ENCODE data around the gene OLFML1. TPM values are rescaled to one million over a fixed set of nuclear protein-coding genes. Genes with fewer than 3 reads are reported as not detected.

Gene OLFML1
- total and polyA plus RNA-seq, 10 of the 15 experiments (the other 5 are each of a cell fraction or from before 2014, with no cell fraction given), result 0.04 to 0.71 (median 0.21) TPM; not detected in 6

- no TSS peak for BruUV-seq (replicated peaks)
- peak overlapping the region; percentile 98 for H3K9ac ChIP-seq (ENCODE audit: control insufficient read depth, insufficient read depth, low read length)
- POLR2A ChIA-PET, result interaction anchor here (0.6 to 5.0 kb wide), 14 partner anchors 9 to 84 kb away, joined by 3 to 78 read pairs (median 4); partner anchors contain the start of gene PPFIBP2
- 0% methylated on average over 2 of the region's 2 CpGs for WGBS (ENCODE audit: insufficient coverage, insufficient replicate concordance, low lambda C conversion rate, missing lambda C conversion rate)
- H3K4me3 ChIP-seq, result peak overlapping the region; percentile 71
- peak; percentile 78 for ATAC-seq
- H4K20me1 ChIP-seq (ENCODE audit: control insufficient read depth, insufficient read depth), result no peaks in the 10 kb centered on the region
- CTCF ChIA-PET, result interaction anchor here (0.7 to 8.4 kb wide), 19 partner anchors 9 to 466 kb away, joined by 3 to 67 read pairs (median 5); partner anchors contain the start of genes EIF3F, OLFML1 and PPFIBP2
- no peak for DNase-seq (ENCODE audit: low read depth, low spot score)
- intact Hi-C loops (cut with micrococcal nuclease; ENCODE audit: unreplicated experiment), result loop anchor here (10.0 kb wide), 2 partner anchors 906 to 1036 kb away; partner anchors contain the start of genes ARFIP2, TAF10, TIMM10B and TPP1
- peaks cover 58% of the 10 kb centered on the region for H3K4me1 ChIP-seq (ENCODE audit: control insufficient read depth, insufficient read depth, low read length)
- peak overlapping the region; percentile 100 for H3K4me2 ChIP-seq (ENCODE audit: control insufficient read depth, insufficient read depth)
- peaks cover 96% of the 10 kb centered on the region for H3K79me2 ChIP-seq (ENCODE audit: control insufficient read depth, insufficient read depth, low read length)
- H3K27me3 ChIP-seq (replicated peaks in 1 of 2; ENCODE audit: control insufficient read depth in 2 of 2, insufficient read depth in 2 of 2, low read length in 1 of 2), result no peaks in the 10 kb centered on the region
- no peaks in the 10 kb centered on the region for H3K36me3 ChIP-seq (ENCODE audit: control insufficient read depth in 2 of 2, insufficient read depth in 2 of 2, low read length in 1 of 2)
- peak; percentile 75 for FAIRE-seq
- in situ Hi-C loops (cut with MboI), result loop anchor here (10.0 to 25.0 kb wide), 2 partner anchors 906 to 1834 kb away; partner anchors contain the start of genes TAF10, TPP1, TRIM22 and TRIM5
- peak overlapping the region; percentile 100 for H3K27ac ChIP-seq (ENCODE audit: control insufficient read depth, insufficient read depth)
- H2AFZ ChIP-seq (ENCODE audit: control insufficient read depth, low read depth, low read length), result no peak overlapping the region
- RAD21 ChIA-PET (ENCODE audit: unreplicated experiment), result interaction anchor here (0.7 to 4.7 kb wide), 22 partner anchors 10 to 171 kb away, joined by 3 to 57 read pairs (median 4); partner anchors contain the start of gene PPFIBP2
- SMC1A ChIA-PET (ENCODE audit: uncharacterized antibody, unreplicated experiment), result interaction anchor here (0.5 to 7.2 kb wide), 24 partner anchors 8 to 526 kb away, joined by 3 to 107 read pairs (median 5); partner anchors contain the start of gene PPFIBP2
- no peaks in the 10 kb centered on the region for H3K9me3 ChIP-seq (replicated peaks; ENCODE audit: control insufficient read depth, insufficient read depth, low read length)
- peak; percentile 50; the same call in 1 of the 2 replicates for TF ChIP-seq POLR2A (IDR thresholded peaks at IDR 0.05; ENCODE audit: low read depth, low read length)
- TF ChIP-seq PML (IDR thresholded peaks at IDR 0.05; ENCODE audit: low read length), result peak; percentile 41; the same call in 1 of the 2 replicates
- TF ChIP-seq MXI1 (IDR thresholded peaks at IDR 0.05; ENCODE audit: low read depth, low read length), result no peak; the same call in 1 of the 2 replicates
- TF ChIP-seq EED (IDR thresholded peaks at IDR 0.05; ENCODE audit: low read depth), result peak; percentile 80
- peak; percentile 91 for TF ChIP-seq IRF4 (IDR thresholded peaks at IDR 0.05; ENCODE audit: low read depth, low read length)
- peak; percentile 68; the same call in 1 of the 2 replicates for TF ChIP-seq POLR2AphosphoS2 (IDR thresholded peaks at IDR 0.05; ENCODE audit: low read depth, low read length)
- 0 out of 2 replicates have a peak, but pooled peaks have one; percentile 15 for TF ChIP-seq CBFB (IDR thresholded peaks at IDR 0.05; ENCODE audit: low read depth)
- TF ChIP-seq ESRRA (IDR thresholded peaks at IDR 0.05; ENCODE audit: low read length), result no peak
- peak; percentile 44; the same call in 1 of the 2 replicates for TF ChIP-seq BACH1 (IDR thresholded peaks at IDR 0.05; ENCODE audit: borderline replicate concordance)
- TF ChIP-seq JUNB (IDR thresholded peaks at IDR 0.05), result peak; percentile 67
- 0 out of 2 replicates have a peak, but pooled peaks have one; percentile 46 for TF ChIP-seq STAT3 (IDR thresholded peaks at IDR 0.05; ENCODE audit: low read depth, low read length)
- peak in 1 of 2 experiments; percentile 70; a peak in 1 of 4 replicates for TF ChIP-seq EP300 (IDR thresholded peaks at IDR 0.05; ENCODE audit: borderline replicate concordance in 1 of 2, control insufficient read depth in 1 of 2, low read depth in 2 of 2, low read length in 2 of 2)
- TF ChIP-seq ZBED1 (IDR thresholded peaks at IDR 0.05; ENCODE audit: borderline replicate concordance), result peak; percentile 48; the same call in 1 of the 2 replicates
- TF ChIP-seq MEF2A (IDR thresholded peaks at IDR 0.05; ENCODE audit: insufficient read depth, low read depth, low read length), result peak; percentile 10; the same call in 1 of the 2 replicates
- TF ChIP-seq PAX5 (IDR thresholded peaks at IDR 0.05; ENCODE audit: borderline replicate concordance, low read depth, low read length), result peak; percentile 38; the same call in 1 of the 2 replicates
- TF ChIP-seq ZNF217 (IDR thresholded peaks at IDR 0.05), result peak; percentile 51; the same call in 1 of the 2 replicates
- peak; percentile 85 for TF ChIP-seq ZNF687 (IDR thresholded peaks at IDR 0.05)
- TF ChIP-seq ATF7 (IDR thresholded peaks at IDR 0.05; ENCODE audit: low read depth), result peak; percentile 46
- TF ChIP-seq ATF2 (IDR thresholded peaks at IDR 0.05; ENCODE audit: low read length), result peak; percentile 65
- no peak for TF ChIP-seq KLF5 (IDR thresholded peaks at IDR 0.05; ENCODE audit: partially characterized antibody)
Measured at GRCh38 chr11:7520981-7521487, 35.7 kb downstream of the OLFML1 start.
